ENCODE data around the gene IQSEC3. TPM values are rescaled to one million over a fixed set of nuclear protein-coding genes. Genes with fewer than 3 reads are reported as not detected.

IQSEC3 gene
- total RNA-seq, 4 donors from 2014 or later = 1.3 to 4.4 (median 3.3) TPM

GRCh38 chr12:219891-220352, 153.4 kb downstream of the IQSEC3 start:
- ATAC-seq (ENCODE audit: low FRiP score) = peak; percentile 55
- no peak for DNase-seq (ENCODE audit: low spot score)
- peak in 1 of 3 donors; percentile 24 for TF ChIP-seq CTCF (IDR thresholded peaks at IDR 0.05)

GRCh38 chr12:220491-220890, 153.9 kb downstream of the IQSEC3 start:
- no peak for DNase-seq (ENCODE audit: low spot score)
- TF ChIP-seq CTCF (IDR thresholded peaks at IDR 0.05) = no peak
- ATAC-seq (ENCODE audit: low FRiP score) = no peak

GRCh38 chr12:220946-221550, 154.5 kb downstream of the IQSEC3 start:
- no peak for ATAC-seq (ENCODE audit: low FRiP score)
- TF ChIP-seq CTCF (IDR thresholded peaks at IDR 0.05) = no peak
- no peak for DNase-seq (ENCODE audit: low spot score)

DNA sequence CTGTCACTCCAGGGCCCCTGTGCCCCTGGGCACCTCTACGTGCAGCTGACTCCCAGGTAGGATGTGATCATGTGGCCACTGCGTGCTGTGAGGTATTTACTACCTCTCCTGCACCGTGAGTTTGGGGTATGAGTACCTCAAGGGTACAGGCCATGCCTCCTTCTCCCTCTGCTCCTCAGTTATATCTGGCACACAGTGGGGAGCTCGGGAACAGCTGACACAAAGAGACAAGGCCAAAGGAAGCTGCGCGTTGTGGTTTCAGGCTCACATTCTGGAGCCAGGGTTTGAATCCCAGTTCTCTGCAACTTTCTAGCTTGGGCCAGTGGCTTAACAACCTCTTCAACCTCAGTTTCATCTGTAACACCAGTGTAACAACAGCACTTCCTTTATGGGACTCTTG, 155.2 kb downstream of the IQSEC3 start:
- DNase-seq (ENCODE audit: low spot score) (no peak), ATAC-seq (ENCODE audit: low FRiP score) (no peak)
- no peak for TF ChIP-seq CTCF (IDR thresholded peaks at IDR 0.05)

GRCh38 chr12:223841-224240, 157.3 kb downstream of the IQSEC3 start:
- DNase-seq (ENCODE audit: low spot score) (no peak), ATAC-seq (ENCODE audit: low FRiP score) (no peak)
- no peak for TF ChIP-seq CTCF (IDR thresholded peaks at IDR 0.05)

DNA sequence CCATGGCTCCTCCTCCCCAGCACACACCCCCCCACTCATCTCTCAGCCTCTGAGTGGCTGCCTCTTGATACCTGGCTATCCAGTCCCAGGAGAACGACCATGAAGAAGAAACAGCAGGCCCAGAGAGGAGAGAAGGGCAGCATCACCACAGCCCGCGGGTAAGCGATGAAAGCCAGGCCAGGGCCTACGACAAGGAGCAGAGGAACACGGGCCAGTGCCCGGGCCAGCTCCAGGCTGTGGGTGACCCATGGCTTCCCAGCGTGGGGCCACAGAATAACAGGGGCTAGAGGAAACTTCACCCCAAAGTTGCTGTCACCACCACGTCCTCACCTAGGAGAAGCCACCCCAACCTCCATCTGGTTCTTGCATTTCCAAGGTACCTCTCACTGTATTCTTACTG, 157.8 kb downstream of the IQSEC3 start:
- ATAC-seq (ENCODE audit: low FRiP score) (no peak), DNase-seq (ENCODE audit: low spot score) (no peak)
- TF ChIP-seq CTCF (IDR thresholded peaks at IDR 0.05) = no peak

- no peak for ATAC-seq (ENCODE audit: low FRiP score)
- TF ChIP-seq CTCF (IDR thresholded peaks at IDR 0.05) = no peak
- no peak for DNase-seq (ENCODE audit: low spot score)
Measured at GRCh38 chr12:225012-225411, 158.4 kb downstream of the IQSEC3 start.
